Gastrocnemius medialis (tissue), 4 donors: ENCODE data around the gene HIVEP2.

Experiments
- POLR2A ChIP-seq, 2 donors: fragments of 450-650 bp; IDR thresholded peaks; one replicate each; pipeline ENCODE4 v1.6.1; 2017; ENCODE audit warnings: antibody characterized with exemption in 2 of 2, mild to moderate bottlenecking in 2 of 2, moderate library complexity in 2 of 2
- TF ChIP-seq, protein P1 (sequence below), 5 experiments: fragments of 450-650 bp in 3 of 5; fragments of 200-600 bp in 2 of 5; sonication (generic) in 2 of 5; IDR thresholded peaks in 4 of 5; conservative IDR thresholded peaks in 1 of 5; 1 replicate in 4 of 5; 2 replicates in 1 of 5; pipeline ENCODE4 v1.5.1; 2016 to 2019; ENCODE audit warnings: antibody characterized with exemption in 5 of 5, mild to moderate bottlenecking in 3 of 5, moderate library complexity in 3 of 5

DNA sequence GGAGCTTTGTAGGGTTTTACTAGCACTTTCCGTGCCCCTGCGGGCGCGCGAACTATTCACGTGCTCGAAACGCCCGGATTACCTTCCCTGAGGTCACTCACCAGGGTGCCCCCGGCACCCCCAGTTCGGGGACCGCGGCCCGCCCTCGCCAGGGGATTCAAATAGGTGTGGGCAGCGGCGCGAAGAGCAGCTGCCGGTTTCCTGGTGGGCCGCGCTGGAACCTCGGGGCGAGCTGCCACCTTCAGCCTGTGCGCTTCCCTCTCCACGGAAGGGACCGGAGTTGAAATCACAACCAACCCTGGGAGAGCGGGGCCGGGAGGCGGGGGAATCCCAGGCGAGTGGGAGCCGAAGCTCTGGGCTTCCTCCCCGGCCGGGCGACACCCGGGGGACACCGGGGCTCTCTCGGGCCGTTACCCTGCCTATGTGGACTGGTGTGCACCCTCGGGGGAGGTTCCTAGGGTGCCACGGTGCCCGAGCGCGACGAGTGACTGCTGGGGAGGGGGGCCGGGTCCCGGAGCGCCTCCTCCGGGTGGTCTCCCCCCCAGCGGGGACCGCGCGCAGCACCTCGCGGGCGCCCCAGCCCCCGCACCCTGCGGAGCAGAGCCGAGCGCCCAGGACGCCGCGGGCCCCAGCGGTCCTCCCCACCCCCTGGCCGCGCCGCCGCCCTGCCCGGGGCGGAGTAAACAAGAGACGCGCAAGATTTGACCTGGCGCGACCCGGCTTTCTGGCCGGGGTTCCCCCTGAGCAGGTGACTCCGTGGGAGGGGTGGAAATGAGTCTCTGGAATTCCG lies 2.1 kb upstream of the HIVEP2 start:
- TF ChIP-seq, protein P1, sequence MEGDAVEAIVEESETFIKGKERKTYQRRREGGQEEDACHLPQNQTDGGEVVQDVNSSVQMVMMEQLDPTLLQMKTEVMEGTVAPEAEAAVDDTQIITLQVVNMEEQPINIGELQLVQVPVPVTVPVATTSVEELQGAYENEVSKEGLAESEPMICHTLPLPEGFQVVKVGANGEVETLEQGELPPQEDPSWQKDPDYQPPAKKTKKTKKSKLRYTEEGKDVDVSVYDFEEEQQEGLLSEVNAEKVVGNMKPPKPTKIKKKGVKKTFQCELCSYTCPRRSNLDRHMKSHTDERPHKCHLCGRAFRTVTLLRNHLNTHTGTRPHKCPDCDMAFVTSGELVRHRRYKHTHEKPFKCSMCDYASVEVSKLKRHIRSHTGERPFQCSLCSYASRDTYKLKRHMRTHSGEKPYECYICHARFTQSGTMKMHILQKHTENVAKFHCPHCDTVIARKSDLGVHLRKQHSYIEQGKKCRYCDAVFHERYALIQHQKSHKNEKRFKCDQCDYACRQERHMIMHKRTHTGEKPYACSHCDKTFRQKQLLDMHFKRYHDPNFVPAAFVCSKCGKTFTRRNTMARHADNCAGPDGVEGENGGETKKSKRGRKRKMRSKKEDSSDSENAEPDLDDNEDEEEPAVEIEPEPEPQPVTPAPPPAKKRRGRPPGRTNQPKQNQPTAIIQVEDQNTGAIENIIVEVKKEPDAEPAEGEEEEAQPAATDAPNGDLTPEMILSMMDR (IDR thresholded peaks at IDR 0.05 in 4 of 5, conservative IDR thresholded peaks at IDR 0.05 in 1 of 5) = peak in 1 of 5 experiments; percentile 16
- TF ChIP-seq POLR2A (IDR thresholded peaks at IDR 0.05) = peak; percentile 89 to 97
